ENCODE results near the gene RDH13.

DNA sequence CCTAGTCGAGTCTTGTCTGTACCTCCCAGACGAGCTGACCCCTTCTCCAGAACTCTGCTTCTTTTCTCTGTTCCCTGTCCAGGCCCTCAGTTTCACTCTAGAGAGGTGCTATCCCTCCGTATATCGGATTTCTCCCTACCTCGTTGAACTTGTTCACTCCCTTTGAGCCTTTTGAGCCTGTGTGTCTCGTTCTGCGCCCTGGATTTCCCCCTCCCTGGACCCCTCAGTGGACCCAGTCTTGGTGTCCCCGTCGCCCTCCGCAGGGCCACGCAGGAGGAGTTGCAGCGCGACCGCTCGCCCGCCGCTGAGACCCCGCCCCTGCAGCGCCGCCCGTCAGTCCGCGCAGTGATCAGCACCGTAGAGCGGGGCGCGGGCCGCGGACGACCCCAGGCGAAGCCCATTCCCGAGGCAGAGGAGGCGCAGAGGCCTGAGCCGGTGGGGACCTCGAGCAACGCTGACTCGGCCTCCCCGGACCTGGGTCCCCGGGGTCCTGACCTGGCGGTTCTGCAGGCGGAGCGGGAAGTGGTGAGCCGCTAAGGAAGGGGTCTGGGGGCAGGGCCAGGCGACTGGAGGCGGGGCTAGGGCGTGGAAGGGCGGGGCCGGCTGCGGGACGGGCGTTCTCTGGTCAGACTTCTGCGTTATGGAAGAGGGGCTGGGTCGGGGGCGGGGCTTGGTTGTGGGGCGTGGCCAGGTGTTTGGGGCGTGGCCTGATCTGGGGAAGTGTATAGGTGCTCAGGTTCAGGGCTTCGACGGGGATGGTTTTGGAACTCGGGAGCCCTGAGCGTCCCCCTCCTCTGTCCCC lies 18.2 kb upstream of the RDH13 start:
- TF ChIP-seq DPF2 (IDR thresholded peaks at IDR 0.05) (0 out of 2 replicates have a peak, but pooled peaks have one; percentile 1), POLR2A (IDR thresholded peaks at IDR 0.05; ENCODE audit: low read depth, low read length) (peak; percentile 34; the same call in 1 of the 2 replicates)

Data from GM12878 (cell line).